ENCODE data around the gene IGSF23.

IGSF23 gene

DNA sequence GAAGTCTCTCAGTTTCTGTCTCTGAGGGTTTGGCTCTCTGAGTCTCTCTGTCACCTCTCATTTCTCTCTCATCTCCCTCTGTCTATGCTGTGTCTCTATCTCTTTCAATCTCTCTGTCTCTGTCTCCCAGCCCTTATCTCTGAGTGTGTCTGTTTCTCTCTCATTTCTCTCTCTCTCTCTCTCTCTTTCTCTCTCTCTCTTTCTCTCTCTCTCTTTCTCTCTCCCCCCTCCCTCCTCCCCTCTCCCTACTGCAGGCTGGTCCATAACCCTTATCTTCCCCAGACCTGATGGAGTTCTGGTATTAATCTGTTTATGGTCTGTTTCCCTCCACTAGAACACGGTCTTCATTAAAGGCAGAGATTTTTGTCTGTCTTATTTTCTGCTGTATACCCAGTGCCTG lies 29.0 kb downstream of the IGSF23 start:
- DNase-seq: no peak

GRCh38 chr19:44643605-44644401 lies 30.4 kb downstream of the IGSF23 start, which contains the start of gene PVR:
Gene PVR (plus strand): TSS chr19:44643910. CDS start chr19:44644097, 187 bp downstream.
- DNase-seq: peak; percentile 68

DNA sequence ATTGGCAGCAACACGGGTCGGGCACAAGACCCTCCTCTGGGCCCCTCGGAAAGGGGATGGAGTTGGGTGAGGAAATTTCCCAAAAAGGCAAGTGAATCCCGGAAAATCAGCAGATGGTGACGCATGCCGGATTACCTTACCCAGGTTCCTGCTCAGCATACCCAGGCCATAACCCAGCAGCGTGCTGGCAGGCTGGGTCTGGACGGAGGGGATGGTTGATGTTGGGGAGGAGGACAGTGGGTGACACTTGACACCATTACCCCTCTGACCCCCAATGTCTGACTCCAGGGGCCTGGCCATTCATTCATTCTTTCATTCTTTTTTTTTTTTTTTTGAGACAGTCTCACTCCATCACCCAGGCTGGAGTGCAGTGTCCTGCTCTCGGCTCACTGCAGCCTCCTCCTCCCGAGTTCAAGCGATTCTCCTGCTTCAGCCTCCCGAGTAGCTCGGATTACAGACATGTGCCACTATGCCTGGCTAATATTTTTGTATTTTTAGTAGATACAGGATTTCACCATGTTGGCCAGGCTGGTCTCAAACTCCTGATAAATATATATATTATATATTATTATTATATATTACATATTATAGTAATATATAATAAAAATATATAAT lies 31.1 kb downstream of the IGSF23 start:
- DNase-seq: no peak

- no peak for DNase-seq
These were observed 32.2 kb downstream of the IGSF23 start for GRCh38 chr19:44645407-44646048.

GRCh38 chr19:44646049-44646416 lies 32.7 kb downstream of the IGSF23 start:
- DNase-seq: no peak

DNA sequence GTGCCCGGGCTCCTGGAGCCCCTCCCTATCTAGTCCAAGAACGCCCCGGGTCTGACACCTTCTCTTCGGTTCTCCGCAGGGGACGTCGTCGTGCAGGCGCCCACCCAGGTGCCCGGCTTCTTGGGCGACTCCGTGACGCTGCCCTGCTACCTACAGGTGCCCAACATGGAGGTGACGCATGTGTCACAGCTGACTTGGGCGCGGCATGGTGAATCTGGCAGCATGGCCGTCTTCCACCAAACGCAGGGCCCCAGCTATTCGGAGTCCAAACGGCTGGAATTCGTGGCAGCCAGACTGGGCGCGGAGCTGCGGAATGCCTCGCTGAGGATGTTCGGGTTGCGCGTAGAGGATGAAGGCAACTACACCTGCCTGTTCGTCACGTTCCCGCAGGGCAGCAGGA lies 33.8 kb downstream of the IGSF23 start:
- DNase-seq: no peak

DNA sequence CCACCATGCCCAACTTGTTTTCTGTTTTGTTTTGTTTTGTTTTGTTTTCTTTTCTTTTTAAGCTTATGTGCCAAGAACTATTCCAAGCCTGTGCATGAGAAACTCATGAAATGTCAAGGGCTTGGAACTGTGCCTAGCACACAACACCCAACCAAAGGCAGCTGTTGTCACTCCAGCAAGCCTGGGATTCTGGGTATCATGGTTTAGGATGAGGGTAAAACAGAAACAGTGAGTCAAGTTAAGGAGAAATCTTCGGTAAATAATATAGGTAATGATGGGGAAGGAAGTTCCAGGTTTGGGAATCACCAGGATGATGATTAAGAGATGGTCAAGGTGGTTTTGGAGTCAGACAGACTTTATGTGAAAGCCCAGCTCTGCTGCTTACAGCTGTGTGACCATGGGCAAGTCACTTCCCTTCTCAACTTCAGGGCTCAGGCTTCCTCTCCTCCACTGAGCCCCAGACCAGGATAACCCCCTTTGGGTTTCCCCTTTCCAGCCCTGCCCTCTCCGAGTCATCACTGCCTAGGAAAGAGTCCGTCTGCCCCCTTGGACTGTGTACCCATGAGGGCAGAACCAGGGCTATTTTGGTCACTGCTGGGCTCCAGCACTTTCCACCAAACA lies 35.4 kb downstream of the IGSF23 start:
- DNase-seq: no peak

- DNase-seq: no peak
These were observed 36.3 kb downstream of the IGSF23 start for GRCh38 chr19:44649578-44650145.

DNA sequence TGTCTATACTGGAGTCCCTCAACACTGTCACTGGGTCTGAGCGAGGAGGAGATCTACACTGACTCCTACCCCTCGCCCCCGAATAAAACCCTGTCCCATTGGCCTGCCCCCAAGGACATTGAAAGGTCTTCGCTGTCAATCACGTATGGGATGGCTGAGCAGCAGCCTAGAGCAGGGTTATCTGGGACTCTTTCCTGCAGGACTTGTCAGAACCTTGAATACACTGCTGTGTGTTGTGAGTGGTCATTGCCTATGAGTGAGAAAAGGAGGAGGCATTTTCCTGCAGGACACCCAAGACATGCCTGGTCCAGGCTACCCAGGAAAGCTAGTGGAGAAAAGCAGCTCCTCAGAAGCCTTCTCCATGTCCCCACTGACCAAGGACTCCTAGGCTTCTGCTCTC lies 40.0 kb downstream of the IGSF23 start:
- no peak for DNase-seq

GRCh38 chr19:44653977-44654774 lies 40.8 kb downstream of the IGSF23 start:
- DNase-seq: no peak

DNA sequence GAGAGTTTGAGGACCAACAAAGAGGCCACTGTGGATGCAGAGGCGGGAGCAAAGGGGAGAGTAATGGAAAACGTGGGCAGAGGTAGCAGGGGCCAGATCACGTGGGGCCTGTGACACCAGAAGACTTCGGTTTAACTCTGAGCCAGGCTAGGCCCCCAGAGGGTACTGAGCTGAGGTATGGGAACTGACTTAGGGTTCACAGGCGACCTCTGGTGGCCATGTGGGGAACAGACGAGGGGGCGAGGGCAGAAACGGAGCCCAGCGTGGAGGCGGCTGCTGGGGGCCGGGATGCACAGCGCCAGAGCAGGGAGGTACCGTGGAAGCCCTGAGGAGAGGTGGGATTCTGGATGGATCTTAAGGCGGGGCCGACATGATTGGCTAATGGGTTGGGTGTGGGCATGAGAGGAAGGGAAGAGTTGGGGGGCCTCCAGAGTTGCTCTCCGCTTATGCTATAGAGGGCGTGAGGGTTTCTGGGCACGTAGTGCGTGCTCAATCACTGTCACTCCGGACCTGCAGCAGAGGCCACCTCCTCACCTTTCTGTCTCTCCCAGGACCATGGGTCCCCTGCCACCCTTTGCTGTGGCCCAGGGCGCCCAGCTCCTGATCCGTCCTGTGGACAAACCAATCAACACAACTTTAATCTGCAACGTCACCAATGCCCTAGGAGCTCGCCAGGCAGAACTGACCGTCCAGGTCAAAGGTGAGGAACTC lies 44.0 kb downstream of the IGSF23 start:
- DNase-seq: no peak

GRCh38 chr19:44658069-44658733 lies 44.8 kb downstream of the IGSF23 start:
- DNase-seq: no peak

DNA sequence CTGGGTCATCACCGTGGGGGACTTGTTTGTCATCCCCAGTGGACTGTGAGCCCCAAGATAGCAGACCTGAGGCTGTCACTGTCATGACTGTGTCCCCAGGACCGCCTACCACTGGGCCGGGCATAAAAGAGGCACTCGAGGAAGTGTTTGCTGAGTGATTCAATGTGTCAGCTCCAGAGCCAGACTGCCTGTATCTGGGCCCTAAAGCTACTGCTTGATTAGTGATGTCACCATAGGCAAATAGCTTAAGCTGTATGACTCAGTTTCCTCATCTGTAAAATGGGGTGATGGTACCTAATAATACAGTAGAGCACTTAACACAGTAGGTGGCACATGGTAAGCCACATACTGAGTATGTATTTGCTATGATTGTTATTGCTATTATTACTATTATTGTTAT lies 46.7 kb downstream of the IGSF23 start:
- DNase-seq: no peak

DNA sequence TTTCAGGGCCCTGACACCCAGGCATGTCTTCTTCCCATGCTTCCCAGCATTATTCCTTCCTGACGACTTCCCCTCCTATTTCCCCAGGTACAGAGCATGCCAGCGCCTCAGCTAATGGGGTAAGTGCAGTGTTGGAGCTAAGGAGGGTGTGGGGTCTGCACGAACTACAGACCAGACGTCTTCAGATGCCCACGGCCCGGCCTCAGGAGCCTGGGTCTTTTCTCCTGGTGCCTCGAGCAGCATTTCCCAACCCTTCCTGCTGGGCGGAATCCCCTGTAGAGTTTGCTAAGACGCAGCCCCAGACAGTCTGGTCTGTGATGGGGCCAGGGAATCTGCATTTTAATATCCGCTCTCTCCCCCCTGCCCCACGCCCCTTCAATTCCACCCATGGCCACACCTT lies 47.8 kb downstream of the IGSF23 start:
- DNase-seq: no peak

- DNase-seq: no peak
These were observed 48.5 kb downstream of the IGSF23 start for GRCh38 chr19:44661904-44662303.

GRCh38 chr19:44662691-44663385 lies 49.5 kb downstream of the IGSF23 start:
- DNase-seq: no peak

- DNase-seq: no peak
These were observed 50.6 kb downstream of the IGSF23 start for GRCh38 chr19:44663996-44664395.

DNA sequence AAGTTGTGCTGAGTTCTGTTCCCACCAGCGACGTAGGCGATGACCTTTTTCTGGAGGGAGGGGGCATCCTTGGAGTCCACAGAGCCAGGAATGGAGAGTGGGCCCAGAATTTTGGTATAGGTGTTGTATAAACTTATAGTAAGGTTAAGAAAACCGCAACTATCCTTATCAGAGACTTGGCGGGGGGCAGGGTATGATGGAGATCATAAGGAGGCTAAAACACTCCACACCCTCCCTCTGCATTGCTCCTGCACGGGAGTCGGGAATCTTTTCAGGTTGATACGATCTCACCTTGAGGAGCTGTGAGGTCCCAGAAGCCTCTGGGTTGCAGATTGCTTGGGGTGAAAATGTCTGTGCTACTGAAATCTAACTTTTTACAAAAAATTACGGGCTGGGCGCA lies 51.6 kb downstream of the IGSF23 start:
- no peak for DNase-seq

GRCh38 chr19:44666852-44667556 lies 53.6 kb downstream of the IGSF23 start:
- no peak for DNase-seq
